Choroid plexus epithelial cell (primary cell): ENCODE data around the gene AKT3.

ENCODE experiments used
- DNase-seq: peaks from one replicate; pipeline ENCODE4 v3.0.0-alpha.2; 2010; ENCODE audit warnings: low read depth
- H3K4me3 ChIP-seq: 2 replicates; pipeline ENCODE4 v1.5.1; 2011; ENCODE audit warnings: low read depth, mild to moderate bottlenecking, control low read depth, low read length, moderate library complexity
- CTCF ChIP-seq: conservative IDR thresholded peaks from 2 replicates; pipeline ENCODE4 v1.5.1; 2011; ENCODE audit warnings: low read depth, mild to moderate bottlenecking, control low read depth, inconsistent platforms, low read length, moderate library complexity

Gene AKT3

DNA sequence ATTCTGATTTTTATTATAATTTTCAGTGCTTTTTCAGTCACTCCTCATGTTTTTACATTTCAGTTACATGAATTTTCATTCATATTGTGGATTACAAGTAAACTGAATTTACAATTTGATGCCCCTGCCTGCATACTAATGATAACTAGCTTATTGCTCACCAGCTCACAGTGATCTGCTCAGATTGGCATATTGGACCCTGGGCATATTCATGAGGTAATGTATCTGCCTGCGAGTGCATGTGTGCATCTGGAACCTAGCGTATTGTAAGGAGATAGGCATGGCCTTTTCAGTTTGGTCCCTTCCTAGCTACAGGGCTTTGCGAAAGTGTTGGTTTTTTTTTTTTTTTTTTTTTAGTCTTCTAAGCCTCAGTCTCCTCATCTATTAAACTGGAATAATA is 380.5 kb downstream of the AKT3 start:
- DNase-seq = no peak
- no peak for TF ChIP-seq CTCF
- H3K4me3 ChIP-seq = no peak overlapping the region

- no peak for TF ChIP-seq CTCF
- DNase-seq = no peak
- H3K4me3 ChIP-seq = no peak overlapping the region
Observed at GRCh38 chr1:243465738-243466137, 384.3 kb downstream of the AKT3 start.

DNA sequence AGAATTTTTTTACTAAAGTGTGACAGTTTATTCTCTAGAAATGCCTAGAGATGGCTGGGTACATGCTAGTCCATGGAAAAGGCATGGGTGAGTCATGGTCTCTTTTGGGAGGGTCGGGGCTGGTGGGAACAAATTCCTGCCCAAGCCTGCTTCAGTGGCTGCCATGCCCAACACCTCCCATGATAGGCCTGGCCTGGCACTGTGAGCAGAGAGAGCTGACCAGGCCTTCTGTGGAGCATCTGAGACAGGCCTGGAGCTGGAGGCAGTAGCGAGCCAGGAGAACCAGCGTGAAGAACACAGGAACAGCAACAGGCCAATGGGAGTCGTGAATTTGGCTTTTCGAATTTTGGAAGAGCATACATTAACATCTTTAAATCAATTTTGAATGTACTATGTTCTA is 385.0 kb downstream of the AKT3 start:
- H3K4me3 ChIP-seq = no peak overlapping the region
- no peak for DNase-seq
- TF ChIP-seq CTCF = no peak

DNA sequence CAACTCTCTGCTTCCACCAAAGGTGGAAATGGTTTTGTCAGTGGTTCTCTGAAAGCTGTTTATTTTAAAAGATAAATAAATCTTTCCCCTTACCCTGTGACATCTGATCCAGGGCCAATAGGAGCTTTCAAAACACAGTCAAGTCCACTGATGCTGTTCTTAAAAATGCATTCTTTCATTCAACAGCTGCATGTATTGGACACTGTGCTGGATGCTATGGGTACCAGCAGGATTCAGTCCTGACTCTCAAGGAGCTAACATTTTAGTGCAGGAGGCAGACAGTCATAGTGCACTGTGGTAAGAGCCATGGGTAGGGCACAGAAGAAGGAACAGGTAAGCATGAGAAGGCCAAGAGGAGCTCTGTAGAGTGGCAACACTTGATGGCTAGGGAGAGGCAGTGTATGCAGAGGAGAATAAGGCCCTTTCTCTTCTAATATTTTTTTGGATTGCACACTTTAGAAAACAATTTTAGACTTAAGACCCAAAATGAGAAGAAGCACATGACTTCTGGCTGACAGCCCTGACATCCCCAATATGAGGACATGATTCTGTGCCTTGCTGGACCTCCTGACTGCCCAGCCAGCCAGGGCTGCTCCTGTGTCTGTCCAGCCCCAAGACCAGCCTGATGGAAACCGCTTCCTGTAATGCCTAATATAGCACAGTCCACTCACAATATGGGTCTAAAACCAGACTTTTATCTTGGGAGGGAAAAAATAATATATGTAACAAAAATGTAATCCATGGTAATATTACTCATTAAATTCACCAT is 386.9 kb downstream of the AKT3 start:
- DNase-seq = no peak
- H3K4me3 ChIP-seq = no peak overlapping the region
- no peak for TF ChIP-seq CTCF

GRCh38 chr1:243461700-243462099 is 388.3 kb downstream of the AKT3 start:
- no peak overlapping the region for H3K4me3 ChIP-seq
- DNase-seq = no peak
- no peak for TF ChIP-seq CTCF

DNA sequence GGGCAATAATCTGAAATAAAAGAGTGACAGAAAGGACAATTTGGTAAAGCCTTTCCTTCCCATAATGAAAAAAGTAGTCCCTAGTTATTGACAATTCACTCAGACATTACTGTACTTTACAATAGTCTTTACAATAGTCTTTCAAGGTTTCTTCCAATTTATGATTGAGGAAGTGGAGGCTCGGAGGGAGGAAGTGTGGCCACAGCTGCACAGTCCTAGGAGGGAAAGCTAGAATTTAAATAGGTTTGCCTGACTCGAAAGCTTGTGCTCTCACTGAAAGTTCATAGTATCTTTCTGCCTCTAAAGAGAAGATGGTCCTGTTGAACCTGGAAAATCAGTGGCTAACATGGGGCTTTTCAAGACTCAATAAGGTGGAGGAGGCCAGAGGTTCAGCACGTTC is 391.0 kb downstream of the AKT3 start:
- DNase-seq = no peak
- no peak for TF ChIP-seq CTCF
- H3K4me3 ChIP-seq = no peak overlapping the region

- DNase-seq = no peak
- TF ChIP-seq CTCF = no peak
- no peak overlapping the region for H3K4me3 ChIP-seq
Observed at GRCh38 chr1:243457363-243457982, 392.6 kb downstream of the AKT3 start.
